ENCODE measurements around the gene FAM210B. TPM values are rescaled to one million over a fixed set of nuclear protein-coding genes. Genes with fewer than 3 reads are reported as not detected.

The FAM210B gene
- total and polyA plus RNA-seq, 9 of the 15 experiments (the other 6 are each of a cell fraction or from before 2014, with no cell fraction given), result 12.1 to 87.3 (median 47.6) TPM

- TF ChIP-seq NKRF (IDR thresholded peaks at IDR 0.05; ENCODE audit: borderline replicate concordance) (no peak), PTRF (tag; IDR thresholded peaks at IDR 0.05) (no peak), RBM15 (IDR thresholded peaks at IDR 0.05; ENCODE audit: insufficient read depth, low read length) (no peak), CBX1 (IDR thresholded peaks at IDR 0.05; ENCODE audit: low read depth) (peak; percentile 22; the same call in 1 of the 2 replicates), VEZF1 (CRISPR knock-in tag; IDR thresholded peaks at IDR 0.05) (peak; percentile 67), NFE2L1 (tag; IDR thresholded peaks at IDR 0.05; ENCODE audit: borderline replicate concordance, low read depth) (no peak), HNRNPL (IDR thresholded peaks at IDR 0.05; ENCODE audit: low read depth, low read length) (no peak), ZFPM2 (CRISPR knock-in tag; IDR thresholded peaks at IDR 0.05) (no peak), ZNF239 (CRISPR knock-in tag; IDR thresholded peaks at IDR 0.05) (no peak), CCNT2 (IDR thresholded peaks at IDR 0.05; ENCODE audit: borderline replicate concordance, extremely low read depth, insufficient read length, low read depth, low read length) (peak; percentile 88), TEAD4 (IDR thresholded peaks at IDR 0.05; ENCODE audit: low read length) (no peak), TEAD4 (CRISPR knock-in tag; IDR thresholded peaks at IDR 0.05; ENCODE audit: borderline replicate concordance) (no peak), FOSL1 (tag; conservative IDR thresholded peaks at IDR 0.05) (no peak), ELF4 (CRISPR knock-in tag; IDR thresholded peaks at IDR 0.05) (no peak), ELF2 (CRISPR knock-in tag; IDR thresholded peaks at IDR 0.05) (no peak), USF2 (CRISPR knock-in tag; IDR thresholded peaks at IDR 0.05) (no peak)
- TF ChIP-seq, protein P1, sequence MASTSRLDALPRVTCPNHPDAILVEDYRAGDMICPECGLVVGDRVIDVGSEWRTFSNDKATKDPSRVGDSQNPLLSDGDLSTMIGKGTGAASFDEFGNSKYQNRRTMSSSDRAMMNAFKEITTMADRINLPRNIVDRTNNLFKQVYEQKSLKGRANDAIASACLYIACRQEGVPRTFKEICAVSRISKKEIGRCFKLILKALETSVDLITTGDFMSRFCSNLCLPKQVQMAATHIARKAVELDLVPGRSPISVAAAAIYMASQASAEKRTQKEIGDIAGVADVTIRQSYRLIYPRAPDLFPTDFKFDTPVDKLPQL (IDR thresholded peaks at IDR 0.05; ENCODE audit: extremely low read depth, insufficient read length), result no peak
- TF ChIP-seq, protein P2, sequence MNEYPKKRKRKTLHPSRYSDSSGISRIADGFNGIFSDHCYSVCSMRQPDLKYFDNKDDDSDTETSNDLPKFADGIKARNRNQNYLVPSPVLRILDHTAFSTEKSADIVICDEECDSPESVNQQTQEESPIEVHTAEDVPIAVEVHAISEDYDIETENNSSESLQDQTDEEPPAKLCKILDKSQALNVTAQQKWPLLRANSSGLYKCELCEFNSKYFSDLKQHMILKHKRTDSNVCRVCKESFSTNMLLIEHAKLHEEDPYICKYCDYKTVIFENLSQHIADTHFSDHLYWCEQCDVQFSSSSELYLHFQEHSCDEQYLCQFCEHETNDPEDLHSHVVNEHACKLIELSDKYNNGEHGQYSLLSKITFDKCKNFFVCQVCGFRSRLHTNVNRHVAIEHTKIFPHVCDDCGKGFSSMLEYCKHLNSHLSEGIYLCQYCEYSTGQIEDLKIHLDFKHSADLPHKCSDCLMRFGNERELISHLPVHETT (CRISPR knock-in tag; conservative IDR thresholded peaks at IDR 0.05 in 1 of 2, IDR thresholded peaks at IDR 0.05 in 1 of 2), result no peak
- TF ChIP-seq, protein P3, sequence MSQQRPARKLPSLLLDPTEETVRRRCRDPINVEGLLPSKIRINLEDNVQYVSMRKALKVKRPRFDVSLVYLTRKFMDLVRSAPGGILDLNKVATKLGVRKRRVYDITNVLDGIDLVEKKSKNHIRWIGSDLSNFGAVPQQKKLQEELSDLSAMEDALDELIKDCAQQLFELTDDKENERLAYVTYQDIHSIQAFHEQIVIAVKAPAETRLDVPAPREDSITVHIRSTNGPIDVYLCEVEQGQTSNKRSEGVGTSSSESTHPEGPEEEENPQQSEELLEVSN (IDR thresholded peaks at IDR 0.05; ENCODE audit: borderline replicate concordance in 1 of 2, extremely low read depth in 1 of 2, insufficient read depth in 1 of 2, insufficient read length in 1 of 2, low read depth in 1 of 2, low read length in 1 of 2, poor library complexity in 1 of 2, severe bottlenecking in 1 of 2), result peak in 1 of 2 experiments; percentile 53
Observed at GRCh38 chr20:56358600-56359211, at the start of gene FAM210B (continued).
